ENCODE data around the gene GJD4. TPM values are rescaled to one million over a fixed set of nuclear protein-coding genes. Genes with fewer than 3 reads are reported as not detected.

The GJD4 gene
- polyA plus RNA-seq, 3 donors: not detected

DNA sequence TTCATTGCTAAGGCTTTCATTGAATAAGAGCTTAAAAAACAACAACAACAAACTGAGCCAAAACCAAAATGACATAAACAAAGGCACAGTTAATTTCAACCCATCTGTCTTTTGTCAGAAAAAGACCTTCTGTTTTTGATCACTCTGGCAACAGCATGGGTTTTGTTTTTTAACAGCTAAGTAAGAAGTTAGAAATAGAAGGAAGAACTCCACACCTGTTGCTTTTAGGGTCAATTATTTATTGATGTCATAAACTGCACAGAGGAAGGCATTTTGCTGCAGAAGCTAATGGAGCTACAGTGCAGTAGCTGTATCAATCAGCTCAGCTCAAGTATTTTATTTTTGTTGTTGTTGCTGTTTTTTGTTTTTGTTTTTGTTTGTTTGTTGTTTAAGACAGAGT lies 16.3 kb upstream of the GJD4 start:
- H3K27me3 Mint-ChIP-seq (ENCODE audit: low read depth in 3 of 3): peaks cover 5 to 7% (median 6%) of the 10 kb centered on the region in 3 donors
- intact Hi-C loops (cut with micrococcal nuclease): no loop called here
- no peak overlapping the region for H3K4me2 ChIP-seq (replicated peaks; ENCODE audit: extremely low read depth, low read length, poor library complexity, severe bottlenecking)
- no peaks in the 10 kb centered on the region for H3K27me3 ChIP-seq (ENCODE audit: control insufficient read depth in 2 of 2, insufficient read depth in 2 of 2, low read length in 2 of 2)
- H3K79me2 ChIP-seq (ENCODE audit: insufficient read depth, low read length): no peaks in the 10 kb centered on the region
- H3K4me1 ChIP-seq (ENCODE audit: control insufficient read depth in 1 of 2, insufficient read depth in 2 of 2, low read length in 2 of 2): no peaks in the 10 kb centered on the region
- TF ChIP-seq, protein P1, sequence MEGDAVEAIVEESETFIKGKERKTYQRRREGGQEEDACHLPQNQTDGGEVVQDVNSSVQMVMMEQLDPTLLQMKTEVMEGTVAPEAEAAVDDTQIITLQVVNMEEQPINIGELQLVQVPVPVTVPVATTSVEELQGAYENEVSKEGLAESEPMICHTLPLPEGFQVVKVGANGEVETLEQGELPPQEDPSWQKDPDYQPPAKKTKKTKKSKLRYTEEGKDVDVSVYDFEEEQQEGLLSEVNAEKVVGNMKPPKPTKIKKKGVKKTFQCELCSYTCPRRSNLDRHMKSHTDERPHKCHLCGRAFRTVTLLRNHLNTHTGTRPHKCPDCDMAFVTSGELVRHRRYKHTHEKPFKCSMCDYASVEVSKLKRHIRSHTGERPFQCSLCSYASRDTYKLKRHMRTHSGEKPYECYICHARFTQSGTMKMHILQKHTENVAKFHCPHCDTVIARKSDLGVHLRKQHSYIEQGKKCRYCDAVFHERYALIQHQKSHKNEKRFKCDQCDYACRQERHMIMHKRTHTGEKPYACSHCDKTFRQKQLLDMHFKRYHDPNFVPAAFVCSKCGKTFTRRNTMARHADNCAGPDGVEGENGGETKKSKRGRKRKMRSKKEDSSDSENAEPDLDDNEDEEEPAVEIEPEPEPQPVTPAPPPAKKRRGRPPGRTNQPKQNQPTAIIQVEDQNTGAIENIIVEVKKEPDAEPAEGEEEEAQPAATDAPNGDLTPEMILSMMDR (IDR thresholded peaks at IDR 0.05): no peak
- no peak overlapping the region for H3K4me3 ChIP-seq (replicated peaks in 1 of 3; ENCODE audit: low read depth in 2 of 3, low read length in 3 of 3)
- no peak overlapping the region for H3K9ac ChIP-seq (ENCODE audit: insufficient read depth, low read length, poor library complexity, severe bottlenecking)
- no peak overlapping the region for H2AFZ ChIP-seq (ENCODE audit: insufficient read depth, low read depth, low read length, poor library complexity, severe bottlenecking)
- peaks cover 11 to 12% of the 10 kb centered on the region in 2 donors for H3K9me3 ChIP-seq (replicated peaks in 1 of 2; ENCODE audit: control insufficient read depth in 1 of 2, insufficient read depth in 1 of 2, low read length in 2 of 2)
- no peaks in the 10 kb centered on the region for H3K36me3 Mint-ChIP-seq
- H3K27ac Mint-ChIP-seq: no peak overlapping the region
- peaks cover 1% of the 10 kb centered on the region for H3K4me1 Mint-ChIP-seq
- DNase-seq: no peak
- H3K9me3 Mint-ChIP-seq: peaks cover 7 to 32% (median 16%) of the 10 kb centered on the region in 7 donors
- no peaks in the 10 kb centered on the region for H3K36me3 ChIP-seq (replicated peaks in 1 of 2; ENCODE audit: control insufficient read depth in 1 of 2, insufficient read depth in 2 of 2, low read length in 2 of 2)
- no peak overlapping the region for H3K27ac ChIP-seq (ENCODE audit: low read depth in 1 of 2, low read length in 2 of 2)
- H4K20me1 ChIP-seq (ENCODE audit: insufficient read depth, low read length): no peaks in the 10 kb centered on the region
- no peak overlapping the region for H3K4me3 Mint-ChIP-seq

DNA sequence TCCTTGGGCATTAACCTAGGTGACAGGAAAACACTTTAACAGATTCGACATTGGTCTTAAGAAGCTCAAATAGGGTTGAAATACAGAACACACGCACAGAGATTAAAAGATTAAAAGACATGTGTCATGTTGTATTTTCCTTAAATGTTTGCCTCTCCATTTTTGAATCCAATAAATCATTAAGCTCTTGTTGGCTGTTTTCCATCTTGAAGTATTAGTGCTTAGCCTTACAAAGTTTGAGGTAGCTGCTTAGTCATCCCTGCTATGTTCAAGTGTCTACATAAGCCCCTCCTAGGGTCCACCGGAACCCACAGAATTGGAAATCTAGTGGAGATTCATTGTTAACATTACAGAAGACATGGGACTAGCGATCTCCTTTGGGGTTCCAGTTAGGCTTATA lies 12.7 kb upstream of the GJD4 start:
- H3K36me3 ChIP-seq (replicated peaks in 1 of 2; ENCODE audit: control insufficient read depth in 1 of 2, insufficient read depth in 2 of 2, low read length in 2 of 2): no peaks in the 10 kb centered on the region
- no peak overlapping the region for H2AFZ ChIP-seq (ENCODE audit: insufficient read depth, low read depth, low read length, poor library complexity, severe bottlenecking)
- Mint-ChIP-seq H3K27me3 (ENCODE audit: low read depth in 3 of 3) (peaks cover 0 to 3% (median 3%) of the 10 kb centered on the region in 3 donors), H3K9me3 (peaks cover 13 to 53% (median 24%) of the 10 kb centered on the region in 7 donors), H3K36me3 (no peaks in the 10 kb centered on the region), H3K27ac (no peak overlapping the region), H3K4me3 (no peak overlapping the region), H3K4me1 (peaks cover 2% of the 10 kb centered on the region)
- 90% methylated on average over 2 of the region's 4 CpGs for WGBS (ENCODE audit: insufficient coverage)
- no peaks in the 10 kb centered on the region for H4K20me1 ChIP-seq (ENCODE audit: insufficient read depth, low read length)
- TF ChIP-seq, protein P1 (IDR thresholded peaks at IDR 0.05): no peak
- no peak overlapping the region for H3K27ac ChIP-seq (ENCODE audit: low read depth in 1 of 2, low read length in 2 of 2)
- H3K4me2 ChIP-seq (replicated peaks; ENCODE audit: extremely low read depth, low read length, poor library complexity, severe bottlenecking): no peak overlapping the region
- no peak for DNase-seq
- H3K9ac ChIP-seq (ENCODE audit: insufficient read depth, low read length, poor library complexity, severe bottlenecking): no peak overlapping the region
- H3K4me1 ChIP-seq (ENCODE audit: control insufficient read depth in 1 of 2, insufficient read depth in 2 of 2, low read length in 2 of 2): no peaks in the 10 kb centered on the region
- H3K4me3 ChIP-seq (replicated peaks in 1 of 3; ENCODE audit: low read depth in 2 of 3, low read length in 3 of 3): no peak overlapping the region
- no peaks in the 10 kb centered on the region for H3K27me3 ChIP-seq (ENCODE audit: control insufficient read depth in 2 of 2, insufficient read depth in 2 of 2, low read length in 2 of 2)
- no peaks in the 10 kb centered on the region for H3K79me2 ChIP-seq (ENCODE audit: insufficient read depth, low read length)
- intact Hi-C loops (cut with micrococcal nuclease): no loop called here
- peaks cover 19 to 25% of the 10 kb centered on the region in 2 donors for H3K9me3 ChIP-seq (replicated peaks in 1 of 2; ENCODE audit: control insufficient read depth in 1 of 2, insufficient read depth in 1 of 2, low read length in 2 of 2)

Measured in CD14-positive monocyte (primary cell).